Measurements from ENCODE around the gene NDE1.

NDE1 gene

DNA sequence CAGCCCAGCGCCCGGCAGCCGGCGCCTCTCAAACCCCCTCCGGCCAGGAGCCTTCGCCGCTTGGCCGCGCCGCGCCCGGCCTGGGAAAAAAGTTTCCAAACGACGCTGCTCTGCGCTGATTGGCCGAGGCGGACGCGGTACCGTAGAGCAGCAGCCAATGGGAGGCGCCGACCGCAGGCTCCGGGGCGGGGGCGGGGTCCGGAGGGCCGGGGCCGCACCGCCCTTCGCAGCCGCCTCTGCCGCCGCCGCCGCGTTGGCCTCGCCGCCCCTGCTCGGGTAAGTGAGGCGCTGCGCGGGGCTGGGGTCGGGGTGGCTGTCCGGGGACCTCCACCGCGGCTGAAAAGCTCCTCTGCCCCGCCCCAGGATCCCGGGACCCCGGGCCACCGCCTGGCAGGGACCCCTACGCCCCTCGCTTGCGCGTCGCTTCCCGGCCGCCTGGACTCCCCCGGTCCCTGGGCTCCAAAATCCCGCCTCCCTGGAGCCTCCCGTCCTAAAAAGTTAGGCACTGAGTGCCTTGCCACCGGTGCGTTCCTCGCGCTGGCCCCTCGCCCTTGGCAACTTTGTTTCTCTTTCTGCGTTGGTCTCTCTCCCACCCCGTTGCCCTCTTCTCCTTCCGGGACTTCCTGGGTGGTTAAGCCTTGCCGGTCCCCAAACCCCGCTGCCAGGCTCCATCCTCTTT is at the start of gene NDE1:
NDE1 (plus strand) TSS at position 227 of the 679 bp plus-strand sequence. CDS start 14,534 bp downstream, outside the sequence.
- DNase-seq (ENCODE audit: low read depth in 2 of 2): peak; percentile 86 to 91
- H3K4me3 ChIP-seq (replicated peaks in 1 of 2; ENCODE audit: low read depth in 2 of 2, low read length in 2 of 2): peak within 1 kb of the TSS; percentile 88 to 94
- TF ChIP-seq CTCF (IDR thresholded peaks at IDR 0.05; ENCODE audit: low read depth, low read length): no peak

- TF ChIP-seq CTCF (IDR thresholded peaks at IDR 0.05; ENCODE audit: low read depth, low read length): no peak
- H3K4me3 ChIP-seq (replicated peaks in 1 of 2; ENCODE audit: low read depth in 2 of 2, low read length in 2 of 2): no peak overlapping the region
- no peak for DNase-seq (ENCODE audit: low read depth in 2 of 2)
These were observed 48.7 kb upstream of the NDE1 start for GRCh38 chr16:15601212-15601879.

DNA sequence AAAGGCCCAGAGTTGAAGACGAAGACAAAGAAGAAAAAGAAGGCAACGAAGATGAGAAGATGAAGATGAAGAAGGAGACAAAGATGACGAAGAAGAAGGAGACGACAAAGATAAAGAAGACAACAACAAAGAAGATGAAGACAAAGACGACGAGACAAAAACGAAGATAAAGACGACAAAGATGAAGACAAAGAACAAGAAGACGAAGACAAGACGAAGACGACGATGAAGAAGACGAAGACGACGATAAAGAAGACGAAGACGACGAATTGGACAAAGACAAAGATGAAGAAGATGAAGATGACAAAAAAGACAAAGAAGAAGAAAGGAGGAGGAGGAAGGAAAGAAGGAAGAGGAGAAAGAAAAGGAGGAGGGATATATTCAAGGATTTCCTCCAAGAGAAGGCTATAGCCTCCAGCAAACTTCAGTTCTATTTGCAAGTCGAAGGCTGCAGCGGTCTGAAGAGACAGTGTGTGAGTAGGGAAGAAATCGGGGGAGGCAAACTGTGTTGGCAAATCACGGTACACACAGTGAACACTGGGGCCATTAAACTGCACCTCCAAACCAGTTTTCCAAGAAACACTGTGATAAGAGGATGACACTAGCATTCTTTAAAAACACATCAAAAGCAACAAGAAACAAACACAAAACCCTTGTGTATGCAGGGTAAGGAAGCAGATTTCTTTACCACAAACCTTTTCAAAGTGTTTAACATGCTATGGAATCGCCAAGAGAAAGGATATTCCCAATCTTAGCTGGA is 47.6 kb upstream of the NDE1 start:
- no peak for TF ChIP-seq CTCF (IDR thresholded peaks at IDR 0.05; ENCODE audit: low read depth, low read length)

DNA sequence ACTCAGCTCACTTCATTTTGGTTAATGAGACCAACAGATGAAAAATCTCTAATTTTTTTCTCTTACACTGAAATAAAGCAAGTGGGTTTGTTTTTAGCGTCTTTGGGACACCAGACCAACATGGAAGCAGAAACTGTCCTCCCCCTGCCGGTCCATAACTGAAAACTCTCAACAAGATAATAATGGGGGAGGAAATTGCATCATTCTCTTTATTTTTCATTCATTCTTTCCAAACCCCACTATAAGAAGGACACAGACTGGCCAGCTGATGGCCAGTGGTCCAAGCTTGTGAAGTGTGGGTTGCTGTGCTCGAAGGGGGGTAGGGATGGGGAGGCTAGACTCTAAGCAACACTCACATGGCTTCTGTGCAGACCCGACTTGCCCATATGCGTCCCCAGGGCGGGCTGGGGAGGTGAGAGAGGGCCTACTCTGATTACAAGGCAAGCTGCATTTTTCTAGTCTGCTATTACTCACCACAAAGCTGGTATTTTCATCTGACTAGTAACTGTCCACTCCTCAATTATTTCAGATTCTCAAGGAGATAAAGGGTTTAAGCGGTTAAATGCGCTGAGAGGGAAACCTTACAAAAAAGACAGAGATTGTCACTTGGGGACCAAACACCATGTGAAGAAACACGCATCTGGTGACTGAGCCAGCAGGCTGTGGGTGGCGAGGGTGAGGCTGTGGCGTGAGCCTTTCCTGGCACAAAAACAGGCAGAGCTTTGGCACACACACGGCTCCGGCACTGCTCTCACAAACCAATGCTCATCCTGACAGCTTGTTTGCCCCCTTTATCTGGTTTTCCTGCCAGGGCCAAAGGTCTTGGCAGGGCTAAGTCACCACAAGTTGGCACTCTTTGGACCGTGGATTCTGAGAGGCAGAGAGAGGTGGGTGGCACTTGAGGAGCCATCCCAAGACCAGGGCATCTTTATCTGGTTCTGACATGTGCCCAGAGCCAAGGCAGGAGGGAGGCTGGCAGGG is 45.3 kb upstream of the NDE1 start:
- no peak for TF ChIP-seq CTCF (IDR thresholded peaks at IDR 0.05; ENCODE audit: low read depth, low read length)
- H3K4me3 ChIP-seq (replicated peaks in 1 of 2; ENCODE audit: low read depth in 2 of 2, low read length in 2 of 2): no peak overlapping the region
- no peak for DNase-seq (ENCODE audit: low read depth in 2 of 2)

More for the DNA sequence above, 47.6 kb upstream of the NDE1 start:
- DNase-seq (ENCODE audit: low read depth in 2 of 2): no peak
- no peak overlapping the region for H3K4me3 ChIP-seq (replicated peaks in 1 of 2; ENCODE audit: low read depth in 2 of 2, low read length in 2 of 2)

- no peak for DNase-seq (ENCODE audit: low read depth in 2 of 2)
- no peak for TF ChIP-seq CTCF (IDR thresholded peaks at IDR 0.05; ENCODE audit: low read depth, low read length)
- no peak overlapping the region for H3K4me3 ChIP-seq (replicated peaks in 1 of 2; ENCODE audit: low read depth in 2 of 2, low read length in 2 of 2)
These were observed 44.1 kb upstream of the NDE1 start for GRCh38 chr16:15605839-15606517.

Measured in cardiac fibroblast (primary cell).